Measurements from ENCODE around the gene HSPA4. TPM values are rescaled to one million over a fixed set of nuclear protein-coding genes. Genes with fewer than 3 reads are reported as not detected.

The HSPA4 gene
- polyA plus RNA-seq, 1 donor from 2014 or later = 75.9 TPM

DNA sequence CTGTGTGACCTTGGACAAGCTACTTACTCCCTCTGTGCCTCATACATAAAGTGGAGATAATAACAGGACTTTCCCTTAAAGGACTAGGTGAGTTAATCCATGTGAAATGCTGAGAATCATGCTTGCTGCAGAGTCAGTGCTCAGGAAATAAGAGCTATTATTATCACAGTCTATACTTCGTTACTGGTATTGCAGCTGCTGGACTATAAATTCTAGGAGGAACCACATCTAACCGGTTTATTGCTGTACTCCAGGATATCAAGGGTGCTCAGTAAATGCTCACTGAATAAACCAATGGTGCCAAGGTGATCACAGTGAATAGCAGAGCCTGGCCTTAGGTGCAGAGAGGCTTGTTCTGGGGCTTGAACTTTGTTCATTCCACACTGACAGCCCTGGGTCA is 69.3 kb downstream of the HSPA4 start:
- Histone ChIP-seq H3K4me3 (ENCODE audit: low read length) (no peak overlapping the region), H3F3A (ENCODE audit: insufficient read depth, low read length, poor library complexity, severe bottlenecking) (no peaks in the 10 kb centered on the region), H3K9me2 (ENCODE audit: insufficient read depth, low read length) (no peaks in the 10 kb centered on the region), H3K79me2 (replicated peaks; ENCODE audit: insufficient read depth, low read length) (no peaks in the 10 kb centered on the region), H4K20me1 (ENCODE audit: insufficient read depth) (no peaks in the 10 kb centered on the region), H2AFZ (ENCODE audit: low read depth, low read length) (no peak overlapping the region), H3K4me2 (ENCODE audit: low read length) (no peak overlapping the region), H3K27ac (ENCODE audit: low read length) (no peak overlapping the region), H3K36me3 (ENCODE audit: insufficient read depth, low read length) (no peaks in the 10 kb centered on the region), H3K9ac (ENCODE audit: low read length) (no peak overlapping the region), H3K27me3 (ENCODE audit: insufficient read depth, low read depth, low read length) (no peaks in the 10 kb centered on the region), H3K9me3 (ENCODE audit: low read length) (no peaks in the 10 kb centered on the region)
- TF ChIP-seq EZH2 (IDR thresholded peaks at IDR 0.05; ENCODE audit: borderline replicate concordance, insufficient read depth, low read length, poor library complexity, severe bottlenecking) (no peak), SMC3 (conservative IDR thresholded peaks at IDR 0.05; ENCODE audit: poor library complexity) (no peak), TAF1 (IDR thresholded peaks at IDR 0.05; ENCODE audit: low read depth) (no peak), MXI1 (conservative IDR thresholded peaks at IDR 0.05; ENCODE audit: poor library complexity, severe bottlenecking) (no peak), EP300 (conservative IDR thresholded peaks at IDR 0.05; ENCODE audit: poor library complexity, severe bottlenecking) (no peak), RAD21 (conservative IDR thresholded peaks at IDR 0.05) (no peak), POLR2AphosphoS5 (IDR thresholded peaks at IDR 0.05) (no peak)
- TF ChIP-seq, protein P1, sequence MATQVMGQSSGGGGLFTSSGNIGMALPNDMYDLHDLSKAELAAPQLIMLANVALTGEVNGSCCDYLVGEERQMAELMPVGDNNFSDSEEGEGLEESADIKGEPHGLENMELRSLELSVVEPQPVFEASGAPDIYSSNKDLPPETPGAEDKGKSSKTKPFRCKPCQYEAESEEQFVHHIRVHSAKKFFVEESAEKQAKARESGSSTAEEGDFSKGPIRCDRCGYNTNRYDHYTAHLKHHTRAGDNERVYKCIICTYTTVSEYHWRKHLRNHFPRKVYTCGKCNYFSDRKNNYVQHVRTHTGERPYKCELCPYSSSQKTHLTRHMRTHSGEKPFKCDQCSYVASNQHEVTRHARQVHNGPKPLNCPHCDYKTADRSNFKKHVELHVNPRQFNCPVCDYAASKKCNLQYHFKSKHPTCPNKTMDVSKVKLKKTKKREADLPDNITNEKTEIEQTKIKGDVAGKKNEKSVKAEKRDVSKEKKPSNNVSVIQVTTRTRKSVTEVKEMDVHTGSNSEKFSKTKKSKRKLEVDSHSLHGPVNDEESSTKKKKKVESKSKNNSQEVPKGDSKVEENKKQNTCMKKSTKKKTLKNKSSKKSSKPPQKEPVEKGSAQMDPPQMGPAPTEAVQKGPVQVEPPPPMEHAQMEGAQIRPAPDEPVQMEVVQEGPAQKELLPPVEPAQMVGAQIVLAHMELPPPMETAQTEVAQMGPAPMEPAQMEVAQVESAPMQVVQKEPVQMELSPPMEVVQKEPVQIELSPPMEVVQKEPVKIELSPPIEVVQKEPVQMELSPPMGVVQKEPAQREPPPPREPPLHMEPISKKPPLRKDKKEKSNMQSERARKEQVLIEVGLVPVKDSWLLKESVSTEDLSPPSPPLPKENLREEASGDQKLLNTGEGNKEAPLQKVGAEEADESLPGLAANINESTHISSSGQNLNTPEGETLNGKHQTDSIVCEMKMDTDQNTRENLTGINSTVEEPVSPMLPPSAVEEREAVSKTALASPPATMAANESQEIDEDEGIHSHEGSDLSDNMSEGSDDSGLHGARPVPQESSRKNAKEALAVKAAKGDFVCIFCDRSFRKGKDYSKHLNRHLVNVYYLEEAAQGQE (IDR thresholded peaks at IDR 0.05; ENCODE audit: borderline replicate concordance) = no peak
- TF ChIP-seq, protein P2, sequence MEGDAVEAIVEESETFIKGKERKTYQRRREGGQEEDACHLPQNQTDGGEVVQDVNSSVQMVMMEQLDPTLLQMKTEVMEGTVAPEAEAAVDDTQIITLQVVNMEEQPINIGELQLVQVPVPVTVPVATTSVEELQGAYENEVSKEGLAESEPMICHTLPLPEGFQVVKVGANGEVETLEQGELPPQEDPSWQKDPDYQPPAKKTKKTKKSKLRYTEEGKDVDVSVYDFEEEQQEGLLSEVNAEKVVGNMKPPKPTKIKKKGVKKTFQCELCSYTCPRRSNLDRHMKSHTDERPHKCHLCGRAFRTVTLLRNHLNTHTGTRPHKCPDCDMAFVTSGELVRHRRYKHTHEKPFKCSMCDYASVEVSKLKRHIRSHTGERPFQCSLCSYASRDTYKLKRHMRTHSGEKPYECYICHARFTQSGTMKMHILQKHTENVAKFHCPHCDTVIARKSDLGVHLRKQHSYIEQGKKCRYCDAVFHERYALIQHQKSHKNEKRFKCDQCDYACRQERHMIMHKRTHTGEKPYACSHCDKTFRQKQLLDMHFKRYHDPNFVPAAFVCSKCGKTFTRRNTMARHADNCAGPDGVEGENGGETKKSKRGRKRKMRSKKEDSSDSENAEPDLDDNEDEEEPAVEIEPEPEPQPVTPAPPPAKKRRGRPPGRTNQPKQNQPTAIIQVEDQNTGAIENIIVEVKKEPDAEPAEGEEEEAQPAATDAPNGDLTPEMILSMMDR (IDR thresholded peaks at IDR 0.05; ENCODE audit: poor library complexity, severe bottlenecking) = no peak

DNA sequence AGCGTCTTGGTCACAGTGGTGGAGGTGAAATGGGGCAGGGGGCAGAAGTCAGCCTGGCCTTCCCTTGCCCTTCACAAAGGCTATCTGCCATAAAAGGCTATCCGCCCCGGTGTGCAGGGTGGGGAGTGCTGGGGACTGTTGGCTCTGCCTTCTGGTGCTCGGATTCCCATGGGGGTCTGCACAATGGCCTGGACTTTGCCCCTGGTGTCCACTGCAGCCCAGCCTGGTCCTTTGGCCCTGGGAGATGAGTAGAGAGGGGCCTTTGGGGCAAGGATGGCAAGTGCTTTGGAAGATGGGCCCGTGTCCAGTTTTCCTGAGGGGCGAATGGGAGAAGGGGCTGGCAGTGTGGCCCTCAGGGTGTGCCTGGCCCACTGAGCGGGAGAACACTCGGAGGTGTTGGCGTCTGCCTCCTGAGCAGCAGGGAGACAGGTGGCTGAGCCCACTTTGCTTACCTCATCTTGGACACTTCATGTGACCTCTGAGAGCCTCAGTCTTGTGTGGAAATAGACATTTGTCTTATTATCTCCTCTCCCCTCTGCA is 69.9 kb downstream of the HSPA4 start:
- Histone ChIP-seq H3K4me2 (ENCODE audit: low read length) (no peak overlapping the region), H3K27ac (ENCODE audit: low read length) (no peak overlapping the region), H3K9ac (ENCODE audit: low read length) (no peak overlapping the region), H3K9me3 (ENCODE audit: low read length) (no peaks in the 10 kb centered on the region), H4K20me1 (ENCODE audit: insufficient read depth) (no peaks in the 10 kb centered on the region), H3K79me2 (replicated peaks; ENCODE audit: insufficient read depth, low read length) (no peaks in the 10 kb centered on the region), H3K36me3 (ENCODE audit: insufficient read depth, low read length) (no peaks in the 10 kb centered on the region), H3K27me3 (ENCODE audit: insufficient read depth, low read depth, low read length) (no peaks in the 10 kb centered on the region), H3K4me3 (ENCODE audit: low read length) (no peak overlapping the region), H2AFZ (ENCODE audit: low read depth, low read length) (no peak overlapping the region), H3K9me2 (ENCODE audit: insufficient read depth, low read length) (no peaks in the 10 kb centered on the region), H3F3A (ENCODE audit: insufficient read depth, low read length, poor library complexity, severe bottlenecking) (no peaks in the 10 kb centered on the region)
- no peak for TF ChIP-seq EZH2 (IDR thresholded peaks at IDR 0.05; ENCODE audit: borderline replicate concordance, insufficient read depth, low read length, poor library complexity, severe bottlenecking)
- TF ChIP-seq EP300 (conservative IDR thresholded peaks at IDR 0.05; ENCODE audit: poor library complexity, severe bottlenecking) = no peak
- TF ChIP-seq, protein P2 (IDR thresholded peaks at IDR 0.05; ENCODE audit: poor library complexity, severe bottlenecking) = no peak
- TF ChIP-seq MXI1 (conservative IDR thresholded peaks at IDR 0.05; ENCODE audit: poor library complexity, severe bottlenecking) = no peak
- TF ChIP-seq TAF1 (IDR thresholded peaks at IDR 0.05; ENCODE audit: low read depth) = no peak
- TF ChIP-seq SMC3 (conservative IDR thresholded peaks at IDR 0.05; ENCODE audit: poor library complexity) = no peak

All from neural cell (in vitro differentiated cells).